Mononuclear cell (primary cell): Measurements from ENCODE around the gene SCART1. TPM values are rescaled to one million over a fixed set of nuclear protein-coding genes. Genes with fewer than 3 reads are reported as not detected.
"Not testable (repeated sequence)": the region's sequence is repeated elsewhere in the genome, so short reads cannot be mapped to it uniquely, and the experiment has no call there.

ENCODE experiments used
- H3K27me3 ChIP-seq: 2 replicates; pipeline ENCODE4 v1.6.0; 2011; ENCODE audit warnings: low read length, control low read depth; ENCODE audit not compliant: insufficient read depth
- H3K4me1 ChIP-seq: 2 replicates; pipeline ENCODE4 v1.5.1; 2011; ENCODE audit warnings: mild to moderate bottlenecking, low read length, control low read depth; ENCODE audit not compliant: insufficient read depth
- H3K4me3 ChIP-seq: 2 replicates; pipeline ENCODE4 v1.5.1; 2011; ENCODE audit warnings: mild to moderate bottlenecking, low read length, moderate library complexity
- H3K9me3 ChIP-seq: 2 replicates; pipeline ENCODE4 v1.5.1; 2011; ENCODE audit warnings: low read depth, mild to moderate bottlenecking, control low read depth, low read length
- total RNA-seq: library from RNA; depleted of rRNA; stranded (reverse); fragments of >200 nt; gene quantifications from one replicate; pipeline ENCODE4 v1.2.3, GENCODE V29; 2012

SCART1 gene
- total RNA-seq, 1 donor, result 1.5 TPM

DNA sequence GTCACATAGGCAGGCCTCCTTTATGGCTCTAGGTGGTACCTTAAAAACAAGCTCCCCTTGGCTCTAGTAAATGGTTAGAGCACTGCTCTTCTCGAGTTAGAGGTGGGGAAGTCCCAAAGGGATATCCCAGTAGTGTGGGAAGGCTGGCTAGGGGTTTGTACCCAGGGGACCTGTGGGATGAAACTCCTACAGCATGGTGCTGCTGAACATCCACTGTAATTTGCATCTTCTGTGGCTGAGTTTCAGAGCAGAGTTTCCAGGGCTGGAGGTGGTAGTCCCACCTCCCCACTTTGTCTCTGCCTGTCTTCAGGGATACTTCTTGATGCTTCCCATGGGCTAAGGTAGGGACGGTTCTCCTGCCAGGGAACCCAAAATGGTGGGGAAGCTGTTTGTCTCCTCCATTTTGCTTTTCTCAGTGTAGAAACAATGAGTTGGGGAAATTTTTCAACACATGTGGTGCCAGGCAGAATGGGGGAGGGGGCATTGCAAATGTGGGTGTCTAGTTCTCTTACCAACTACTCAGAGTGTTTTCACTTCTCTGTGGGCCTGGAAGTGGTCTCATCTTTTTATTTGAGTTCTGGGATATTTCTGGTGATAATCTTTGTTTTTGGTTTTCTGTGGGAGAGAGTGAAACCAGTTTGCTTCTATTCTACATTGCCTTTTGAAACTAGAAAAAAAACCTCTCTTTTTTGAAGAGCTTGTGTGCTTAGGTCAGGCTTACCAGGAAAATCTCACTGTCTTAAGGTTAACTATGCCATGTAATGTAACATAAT lies 36.3 kb downstream of the SCART1 start:
- peaks cover 30% of the 10 kb centered on the region for H3K9me3 ChIP-seq
- H3K4me3 ChIP-seq, result no peak overlapping the region
- no peaks in the 10 kb centered on the region for H3K4me1 ChIP-seq
- H3K27me3 ChIP-seq, result no peaks in the 10 kb centered on the region

- not testable (repeated sequence) for H3K4me3 ChIP-seq, H3K27me3 ChIP-seq, H3K9me3 ChIP-seq, H3K4me1 ChIP-seq
Measured at GRCh38 chr10:133493562-133493961, 39.8 kb downstream of the SCART1 start.

DNA sequence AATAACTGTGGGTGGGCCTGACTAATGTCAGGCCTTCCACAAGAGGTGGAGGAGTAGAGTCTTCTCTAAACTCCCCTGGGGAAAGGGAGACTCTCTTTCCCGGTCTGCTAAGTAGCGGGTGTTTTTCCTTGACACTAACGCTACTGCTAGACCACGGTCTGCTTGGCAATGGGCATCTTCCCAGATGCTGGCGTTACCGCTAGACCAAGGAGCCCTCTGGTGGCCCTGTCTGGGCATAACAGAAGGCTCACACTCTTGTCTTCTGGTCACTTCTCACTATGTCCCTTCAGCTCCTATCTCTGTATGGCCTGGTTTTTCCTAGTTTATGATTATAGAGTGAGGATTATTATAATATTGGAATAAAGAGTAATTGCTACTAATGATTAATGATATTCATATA lies 43.6 kb downstream of the SCART1 start:
- not testable (repeated sequence) for H3K4me3 ChIP-seq, H3K4me1 ChIP-seq, H3K27me3 ChIP-seq, H3K9me3 ChIP-seq

DNA sequence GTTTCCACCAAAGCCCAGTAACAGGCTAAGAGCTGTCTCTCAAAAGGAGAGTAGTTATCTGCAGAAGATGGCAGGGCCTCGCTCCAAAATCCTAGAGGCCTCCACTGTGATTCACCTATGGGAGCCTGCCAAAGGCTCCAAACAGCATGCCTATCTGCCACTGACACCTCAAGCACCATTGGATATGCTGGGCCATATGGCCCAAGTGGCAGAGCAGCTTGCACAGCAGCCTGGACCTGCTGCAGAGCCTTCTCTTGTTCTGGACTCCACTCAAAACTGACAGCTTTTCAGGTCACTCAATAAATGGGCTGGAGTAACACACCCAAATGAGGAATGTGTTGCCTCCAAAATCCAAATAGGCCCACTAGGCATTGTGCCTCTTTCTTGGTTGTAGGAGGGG lies 45.4 kb downstream of the SCART1 start:
- not testable (repeated sequence) for H3K27me3 ChIP-seq, H3K4me3 ChIP-seq, H3K9me3 ChIP-seq, H3K4me1 ChIP-seq

DNA sequence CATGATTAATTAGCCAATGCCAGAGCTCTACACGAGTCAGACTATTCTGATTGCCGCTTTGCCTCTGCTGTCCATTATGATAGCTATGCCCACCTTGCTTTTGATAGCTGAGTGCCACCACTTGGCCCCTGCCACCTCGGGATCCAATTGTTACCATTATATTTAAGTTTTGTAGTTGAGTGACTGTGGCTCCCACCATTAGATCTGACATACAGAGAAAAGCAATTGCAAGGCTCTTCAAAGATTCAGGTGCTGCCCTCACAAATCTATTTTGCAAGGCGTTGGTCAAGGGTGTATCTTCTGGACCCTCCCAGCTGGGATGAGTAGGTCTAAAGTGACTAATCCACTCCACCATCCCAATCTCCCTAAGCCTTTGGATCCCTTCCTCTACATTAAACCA lies 47.2 kb downstream of the SCART1 start:
- not testable (repeated sequence) for H3K4me1 ChIP-seq, H3K4me3 ChIP-seq, H3K9me3 ChIP-seq, H3K27me3 ChIP-seq

DNA sequence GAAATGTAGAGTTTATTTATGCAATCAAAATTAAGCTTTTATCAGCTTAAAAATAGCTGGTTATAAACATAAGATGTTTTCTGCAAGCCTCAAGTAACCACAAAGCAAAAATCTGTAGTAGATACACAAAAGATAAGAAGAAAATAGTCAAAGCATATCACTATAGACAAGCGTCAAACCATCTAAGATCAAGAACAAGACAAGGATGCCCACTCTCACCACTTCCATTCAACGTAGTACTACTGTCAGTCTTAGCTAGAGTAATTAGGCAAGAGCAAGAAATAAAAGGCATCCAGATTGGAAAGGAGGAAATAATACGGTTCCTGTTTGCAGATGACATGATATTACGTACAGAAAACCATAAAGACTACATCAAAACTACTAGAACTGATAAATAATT lies 56.0 kb downstream of the SCART1 start:
- no peaks in the 10 kb centered on the region for H3K4me1 ChIP-seq
- H3K4me3 ChIP-seq, result no peak overlapping the region
- peaks cover 12% of the 10 kb centered on the region for H3K9me3 ChIP-seq
- H3K27me3 ChIP-seq, result peaks cover 19% of the 10 kb centered on the region

DNA sequence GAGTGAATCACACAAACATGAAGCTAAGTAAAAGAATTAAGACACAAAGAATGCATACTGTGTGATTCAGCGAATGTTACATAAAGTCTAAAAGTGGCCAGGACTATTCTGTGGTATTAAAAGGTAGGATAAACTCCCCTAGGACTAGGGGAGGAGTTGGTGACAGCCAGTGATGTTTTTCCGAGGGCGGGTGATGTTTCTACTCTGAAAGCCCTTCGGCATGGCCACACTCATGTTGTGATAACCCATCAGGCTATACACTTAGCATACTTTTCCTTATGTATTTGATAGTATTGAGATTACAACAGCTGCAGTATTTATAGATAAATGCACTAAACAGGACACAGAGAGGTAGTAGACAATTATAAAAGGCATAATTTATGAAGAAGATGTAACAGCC lies 57.7 kb downstream of the SCART1 start:
- no peak overlapping the region for H3K4me3 ChIP-seq
- peaks cover 12% of the 10 kb centered on the region for H3K9me3 ChIP-seq
- no peaks in the 10 kb centered on the region for H3K4me1 ChIP-seq
- peaks cover 19% of the 10 kb centered on the region for H3K27me3 ChIP-seq

DNA sequence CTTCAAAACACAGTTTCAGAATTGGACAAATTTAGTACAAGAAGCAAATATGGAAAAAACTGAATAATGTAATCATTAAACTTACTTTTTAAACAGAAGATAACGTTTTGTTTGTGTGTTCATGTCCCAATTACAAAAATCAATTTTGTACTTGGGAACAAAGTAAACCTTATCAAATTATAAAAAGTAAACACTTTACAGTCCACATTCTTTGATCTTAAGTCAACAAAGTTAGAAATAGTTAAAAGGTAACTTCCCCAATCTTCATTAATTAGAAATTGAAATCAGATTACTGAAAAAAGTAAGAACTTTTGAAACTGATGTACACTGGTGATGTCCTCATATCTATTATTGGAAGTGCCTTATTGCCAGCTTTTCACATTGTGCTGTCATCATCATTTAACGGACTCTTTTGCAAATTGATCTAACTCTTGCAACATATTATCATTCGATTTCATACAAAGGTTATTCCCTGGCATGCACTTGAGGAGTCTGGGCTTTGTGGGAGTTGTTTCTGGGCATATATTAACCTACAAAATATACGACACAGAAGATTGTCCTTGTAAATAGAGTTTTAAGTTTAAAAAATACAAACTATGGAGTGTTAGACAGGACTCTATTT lies 58.3 kb downstream of the SCART1 start:
- Histone ChIP-seq H3K27me3 (peaks cover 19% of the 10 kb centered on the region), H3K4me1 (no peaks in the 10 kb centered on the region), H3K4me3 (no peak overlapping the region), H3K9me3 (peaks cover 12% of the 10 kb centered on the region)

DNA sequence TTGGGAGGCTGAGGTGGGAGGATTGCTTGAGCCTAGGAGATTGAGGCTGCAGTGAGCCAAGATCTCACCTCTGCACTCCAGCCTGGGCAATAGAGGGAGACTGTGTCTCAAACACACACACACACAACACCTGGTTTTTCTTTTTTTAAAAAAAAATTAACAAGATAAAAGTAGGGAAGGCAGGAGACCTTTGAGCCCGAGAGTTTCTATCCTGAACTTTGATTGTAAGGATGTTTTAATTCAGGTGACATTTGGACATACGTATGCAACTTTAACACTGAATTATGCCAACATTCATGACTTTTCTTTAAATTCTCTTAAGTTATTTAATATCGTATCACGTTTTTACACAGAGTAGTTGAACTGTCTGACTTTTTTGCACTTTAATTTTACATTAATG lies 61.7 kb downstream of the SCART1 start:
- Histone ChIP-seq H3K9me3 (no peaks in the 10 kb centered on the region), H3K4me3 (no peak overlapping the region), H3K27me3 (peaks cover 3% of the 10 kb centered on the region), H3K4me1 (peaks cover 8% of the 10 kb centered on the region)

DNA sequence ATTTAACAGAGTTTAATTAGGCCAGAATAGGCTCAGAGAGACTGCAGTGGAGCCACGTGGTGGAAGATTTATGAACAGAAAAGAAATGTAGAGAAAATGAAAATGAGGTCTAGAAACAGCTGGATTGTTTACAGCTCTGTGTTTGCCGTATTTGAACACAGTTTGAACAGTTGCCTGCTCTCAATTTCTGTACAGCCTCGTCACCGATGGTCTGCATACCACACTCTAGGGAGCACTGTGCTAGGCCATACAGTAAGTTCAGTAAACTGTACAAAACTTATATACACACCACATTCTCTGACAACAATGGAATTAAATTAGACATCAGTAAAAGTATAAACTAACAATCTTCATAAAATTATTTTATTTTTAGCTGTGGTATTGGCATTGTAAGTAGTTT lies 62.3 kb downstream of the SCART1 start:
- no peak overlapping the region for H3K4me3 ChIP-seq
- peaks cover 6% of the 10 kb centered on the region for H3K27me3 ChIP-seq
- H3K9me3 ChIP-seq, result no peaks in the 10 kb centered on the region
- H3K4me1 ChIP-seq, result peaks cover 11% of the 10 kb centered on the region

GRCh38 chr10:133518517-133518916 lies 64.8 kb downstream of the SCART1 start:
- not testable (repeated sequence) for H3K4me3 ChIP-seq, H3K27me3 ChIP-seq, H3K9me3 ChIP-seq
- H3K4me1 ChIP-seq, result peaks cover 11% of the 10 kb centered on the region

Other genes with a start within 250 kb of the SCART1 start
- not detected for gene UTF1, start 223.7 kb upstream of the SCART1 start, total RNA-seq
- 2.0 TPM for gene VENTX, start 216.1 kb upstream of the SCART1 start, total RNA-seq
- gene ADAM8, start 177.1 kb upstream of the SCART1 start, total RNA-seq, result 84.9 TPM
- gene TUBGCP2, start 145.1 kb upstream of the SCART1 start, total RNA-seq, result 54.9 TPM
- gene ZNF511, start 145.0 kb upstream of the SCART1 start, total RNA-seq, result 16.8 TPM
- gene CALY, start 117.0 kb upstream of the SCART1 start, total RNA-seq, result 0.73 TPM
- not detected for gene PRAP1, start 106.6 kb upstream of the SCART1 start, total RNA-seq
- 7.1 TPM for gene FUOM, start 95.9 kb upstream of the SCART1 start, total RNA-seq
- gene ECHS1, start 80.6 kb upstream of the SCART1 start, total RNA-seq, result 13.5 TPM
- 1.9 TPM for gene PAOX, start 74.7 kb upstream of the SCART1 start, total RNA-seq
- 14.9 TPM for gene MTG1, start 59.8 kb upstream of the SCART1 start, total RNA-seq
- gene SPRN, start 29.3 kb upstream of the SCART1 start, total RNA-seq, result under 0.01 TPM
- 0.42 TPM for gene CYP2E1, start 73.4 kb downstream of the SCART1 start, total RNA-seq
- not detected for gene SYCE1, start 111.6 kb downstream of the SCART1 start, total RNA-seq
- not detected for gene FRG2B, start 172.8 kb downstream of the SCART1 start, total RNA-seq